Transverse colon (tissue), 3 donors: ENCODE data around the gene EMILIN2.

ENCODE experiments used
- EP300 ChIP-seq: sonication (generic); formaldehyde crosslinking; IDR thresholded peaks from one replicate; pipeline ENCODE4 v1.6.1; 2017; ENCODE audit warnings: antibody characterized with exemption, low read depth
- POLR2A ChIP-seq: fragments of 450-650 bp; IDR thresholded peaks from one replicate; pipeline ENCODE4 v1.6.1; 2016; ENCODE audit warnings: antibody characterized with exemption, mild to moderate bottlenecking, moderate library complexity
- TF ChIP-seq, protein P1 (sequence below), 5 experiments: fragments of 200-600 bp in 3 of 5; fragments of 450-650 bp in 2 of 5; sonication (generic) in 3 of 5; IDR thresholded peaks; 1 replicate in 2 of 5; 2 replicates in 3 of 5; pipeline ENCODE4 v1.5.1; 2016 to 2017; ENCODE audit warnings: antibody characterized with exemption in 5 of 5, inconsistent platforms in 3 of 5, mild to moderate bottlenecking in 2 of 5, moderate library complexity in 1 of 5

DNA sequence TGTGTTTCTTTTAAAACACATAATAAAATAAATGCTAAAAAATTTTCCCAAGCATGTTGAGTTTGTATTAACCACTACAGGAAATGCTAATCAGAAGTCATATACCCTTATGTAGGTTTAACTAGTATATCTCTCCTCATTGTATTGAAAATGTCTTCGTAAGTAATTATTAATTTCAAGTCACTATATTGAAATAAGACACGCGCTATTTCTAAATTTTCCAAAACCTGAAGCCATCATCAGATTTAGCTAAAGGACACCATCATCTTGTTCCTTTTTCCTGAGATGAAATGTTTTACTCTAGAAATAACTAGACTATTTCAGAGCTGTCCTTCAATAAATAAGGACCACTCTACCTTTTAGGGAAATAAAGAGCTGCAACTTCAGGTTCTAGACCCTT, 87.2 kb downstream of the EMILIN2 start:
- TF ChIP-seq, protein P1, sequence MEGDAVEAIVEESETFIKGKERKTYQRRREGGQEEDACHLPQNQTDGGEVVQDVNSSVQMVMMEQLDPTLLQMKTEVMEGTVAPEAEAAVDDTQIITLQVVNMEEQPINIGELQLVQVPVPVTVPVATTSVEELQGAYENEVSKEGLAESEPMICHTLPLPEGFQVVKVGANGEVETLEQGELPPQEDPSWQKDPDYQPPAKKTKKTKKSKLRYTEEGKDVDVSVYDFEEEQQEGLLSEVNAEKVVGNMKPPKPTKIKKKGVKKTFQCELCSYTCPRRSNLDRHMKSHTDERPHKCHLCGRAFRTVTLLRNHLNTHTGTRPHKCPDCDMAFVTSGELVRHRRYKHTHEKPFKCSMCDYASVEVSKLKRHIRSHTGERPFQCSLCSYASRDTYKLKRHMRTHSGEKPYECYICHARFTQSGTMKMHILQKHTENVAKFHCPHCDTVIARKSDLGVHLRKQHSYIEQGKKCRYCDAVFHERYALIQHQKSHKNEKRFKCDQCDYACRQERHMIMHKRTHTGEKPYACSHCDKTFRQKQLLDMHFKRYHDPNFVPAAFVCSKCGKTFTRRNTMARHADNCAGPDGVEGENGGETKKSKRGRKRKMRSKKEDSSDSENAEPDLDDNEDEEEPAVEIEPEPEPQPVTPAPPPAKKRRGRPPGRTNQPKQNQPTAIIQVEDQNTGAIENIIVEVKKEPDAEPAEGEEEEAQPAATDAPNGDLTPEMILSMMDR (IDR thresholded peaks at IDR 0.05): no peak
- no peak for TF ChIP-seq EP300
- TF ChIP-seq POLR2A: no peak
